HG03558 (cell line): ENCODE results near the gene MAN2B2.
"Not testable (repeated sequence)": the region's sequence is repeated elsewhere in the genome, so short reads cannot be mapped to it uniquely, and the experiment has no call there.

Experiments
- ATAC-seq: cut with Tn5 transposase; IDR thresholded peaks from one replicate; pipeline ENCODE4 v1.9.1; 2021; ENCODE audit warnings: moderate number of reproducible peaks; ENCODE audit not compliant: unreplicated experiment; ENCODE audit errors: extremely low read depth

MAN2B2 gene

DNA sequence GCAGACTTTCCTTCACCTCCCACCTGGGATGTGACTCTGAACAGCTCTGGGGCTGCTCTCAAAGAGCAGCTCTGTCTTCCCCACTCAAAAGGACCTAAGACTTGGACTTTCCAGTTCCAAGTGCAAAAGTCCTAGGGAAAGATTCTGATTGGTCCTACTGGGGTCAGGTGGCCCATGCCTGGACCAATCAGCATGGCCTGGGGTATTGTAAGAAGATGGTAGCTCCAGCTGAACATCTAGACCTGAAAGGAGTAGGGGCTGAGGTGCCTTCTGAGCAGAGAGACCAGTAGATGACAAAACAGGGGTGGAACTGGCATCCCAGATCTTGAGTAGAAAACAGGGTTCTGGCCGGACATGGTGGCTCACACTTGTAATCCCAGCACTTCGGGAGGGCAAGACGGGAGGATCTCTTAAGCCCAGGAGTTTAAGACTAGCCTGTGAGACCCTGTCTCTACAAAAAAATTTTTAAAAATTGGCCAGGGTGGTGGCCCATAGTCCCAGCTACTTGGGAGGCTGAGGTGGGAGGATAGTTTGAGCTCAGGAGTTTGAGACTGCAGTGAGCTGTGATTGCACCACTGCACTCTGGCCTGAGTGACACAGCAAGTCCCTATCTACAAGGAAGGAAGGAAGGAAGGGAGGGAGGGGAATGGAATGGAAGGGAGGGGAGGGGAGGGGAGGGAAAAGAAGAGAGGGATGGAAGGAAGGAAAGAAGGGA is 38.1 kb downstream of the MAN2B2 start:
- ATAC-seq = no peak

DNA sequence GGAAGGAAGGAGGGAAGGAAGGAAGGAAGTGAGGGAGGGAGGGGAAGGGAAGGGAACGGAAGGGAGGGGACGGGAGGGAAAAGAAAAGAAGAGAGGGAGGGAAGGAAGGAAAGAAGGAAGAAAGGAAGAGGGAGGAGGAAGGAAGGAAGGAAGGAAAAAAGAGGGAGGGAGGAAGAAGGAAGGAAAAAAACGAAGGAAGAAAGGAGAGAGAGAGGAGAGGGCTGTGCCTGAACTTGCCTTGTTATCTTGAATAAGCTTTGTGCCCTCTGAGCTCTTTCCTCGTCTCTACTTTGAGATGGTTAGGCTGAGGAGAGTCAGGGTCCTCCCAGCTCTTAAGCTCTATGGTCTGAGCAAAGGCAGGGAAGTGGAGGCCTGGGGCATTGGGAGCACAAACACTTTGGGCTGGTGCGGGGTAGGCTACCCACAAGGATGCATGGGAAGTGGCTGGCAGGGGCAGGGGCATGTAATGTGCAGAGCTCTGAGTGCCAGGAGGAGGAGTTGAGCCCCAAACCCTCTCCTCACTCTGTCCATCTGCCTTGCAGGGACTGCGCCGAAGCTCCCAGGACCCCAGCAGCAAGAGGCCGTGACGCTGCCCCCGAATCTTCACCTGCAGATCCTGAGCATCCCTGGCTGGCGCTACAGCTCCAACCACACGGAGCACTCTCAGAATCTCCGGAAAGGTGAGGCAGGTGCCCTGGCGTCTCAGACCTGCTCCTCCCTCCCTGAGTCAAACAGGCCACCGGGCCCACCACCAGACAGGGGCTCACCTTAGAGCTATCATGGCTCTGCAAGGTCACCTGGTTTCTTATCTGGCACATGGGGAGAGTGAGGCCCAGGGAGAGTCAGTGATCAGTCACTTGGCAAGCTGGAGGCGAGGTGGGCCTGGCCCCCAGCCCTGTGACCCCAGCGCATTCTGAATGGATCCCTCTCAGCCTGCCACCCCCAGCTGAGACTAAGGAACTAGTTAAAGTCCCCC is 39.0 kb downstream of the MAN2B2 start:
- ATAC-seq = no peak

GRCh38 chr4:6614701-6615230 is 39.8 kb downstream of the MAN2B2 start:
- ATAC-seq = no peak

- no peak for ATAC-seq
Measured at GRCh38 chr4:6616087-6616995, 41.4 kb downstream of the MAN2B2 start.

GRCh38 chr4:6617246-6617645 is 42.3 kb downstream of the MAN2B2 start:
- no peak for ATAC-seq

GRCh38 chr4:6618386-6619115 is 43.6 kb downstream of the MAN2B2 start:
- ATAC-seq = no peak

GRCh38 chr4:6619116-6619465 is 44.1 kb downstream of the MAN2B2 start:
- ATAC-seq = no peak

DNA sequence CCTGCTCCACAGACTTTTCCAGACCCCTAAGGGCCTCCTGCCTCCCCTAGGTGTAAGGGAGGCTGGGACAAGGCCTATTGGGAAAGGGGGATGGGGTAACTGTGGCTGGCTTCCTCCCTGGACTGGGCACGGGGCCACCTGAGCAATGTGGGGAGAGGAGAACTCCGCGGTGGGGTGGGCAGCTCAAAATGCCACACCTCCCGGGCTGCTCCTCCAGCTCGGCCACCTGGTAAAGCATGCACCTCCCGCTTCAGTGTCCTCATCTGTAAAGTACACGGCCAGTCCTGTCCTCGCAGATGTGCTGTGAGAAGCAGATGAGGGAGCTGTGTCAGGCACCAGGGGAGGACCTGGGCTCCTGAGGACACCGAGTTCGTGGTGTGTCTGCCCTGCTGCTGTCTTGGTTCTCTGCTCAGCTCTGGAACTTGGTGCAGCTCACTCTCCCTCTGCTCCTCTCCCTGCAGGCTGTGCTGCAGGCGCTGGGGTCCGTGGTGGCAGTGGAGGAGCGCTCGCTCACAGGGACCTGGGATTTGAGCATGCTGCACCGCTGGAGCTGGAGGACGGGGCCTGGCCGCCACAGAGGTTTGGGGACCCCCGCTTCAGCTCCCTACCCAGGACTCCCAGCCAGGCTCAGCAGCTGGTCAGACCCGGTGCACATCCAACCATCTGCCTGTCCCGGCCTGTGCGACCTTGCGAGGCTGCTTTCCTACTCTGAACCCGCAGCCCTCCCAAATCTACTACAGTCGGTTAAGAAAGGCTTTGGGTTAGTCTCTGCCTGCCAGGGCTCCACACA is 44.7 kb downstream of the MAN2B2 start:
- no peak for ATAC-seq

DNA sequence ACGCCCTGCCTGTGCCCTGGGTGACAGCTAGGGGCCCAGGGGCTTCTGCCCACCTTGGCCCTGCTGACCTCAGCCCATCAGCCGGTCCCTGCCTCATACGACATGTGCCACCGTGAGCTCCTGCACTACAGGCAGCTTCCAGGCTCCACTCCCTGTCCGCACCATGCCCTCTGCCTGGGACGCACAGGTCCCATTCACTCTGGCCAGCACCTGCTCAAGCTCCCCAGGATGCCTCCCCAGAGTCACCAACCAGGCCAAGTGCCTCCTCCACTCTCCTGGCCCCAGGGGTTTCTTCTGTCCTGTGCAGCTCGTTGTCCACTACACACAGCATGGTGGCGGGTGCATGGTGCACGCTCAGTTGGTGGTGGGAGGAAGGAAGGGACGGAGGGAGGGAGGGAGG is 45.3 kb downstream of the MAN2B2 start:
- no peak for ATAC-seq

- no peak for ATAC-seq
Measured at GRCh38 chr4:6620891-6621555, 46.0 kb downstream of the MAN2B2 start.

- ATAC-seq = no peak
Measured at GRCh38 chr4:6621556-6621927, 46.6 kb downstream of the MAN2B2 start.

GRCh38 chr4:6622744-6623143 is 47.8 kb downstream of the MAN2B2 start:
- no peak for ATAC-seq

DNA sequence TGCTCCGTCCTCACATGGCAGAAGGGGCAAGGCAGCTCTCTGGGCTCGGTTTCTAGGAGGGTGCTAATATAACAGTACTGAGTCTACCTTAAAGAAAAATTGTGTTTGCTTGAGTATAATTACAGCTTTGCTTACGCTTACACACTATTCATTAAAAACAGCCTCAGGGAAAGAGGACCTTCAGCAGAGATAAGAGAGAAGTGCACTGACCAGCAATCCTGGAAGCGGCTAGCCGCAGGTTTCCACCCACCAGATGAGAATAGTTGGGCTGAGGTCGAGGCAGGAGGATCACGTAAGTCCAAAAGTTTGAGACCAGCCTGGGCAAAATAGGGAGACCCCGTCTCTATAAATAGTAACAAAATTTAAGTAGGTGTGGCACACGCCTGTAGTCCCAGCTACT is 50.3 kb downstream of the MAN2B2 start:
- no peak for ATAC-seq

DNA sequence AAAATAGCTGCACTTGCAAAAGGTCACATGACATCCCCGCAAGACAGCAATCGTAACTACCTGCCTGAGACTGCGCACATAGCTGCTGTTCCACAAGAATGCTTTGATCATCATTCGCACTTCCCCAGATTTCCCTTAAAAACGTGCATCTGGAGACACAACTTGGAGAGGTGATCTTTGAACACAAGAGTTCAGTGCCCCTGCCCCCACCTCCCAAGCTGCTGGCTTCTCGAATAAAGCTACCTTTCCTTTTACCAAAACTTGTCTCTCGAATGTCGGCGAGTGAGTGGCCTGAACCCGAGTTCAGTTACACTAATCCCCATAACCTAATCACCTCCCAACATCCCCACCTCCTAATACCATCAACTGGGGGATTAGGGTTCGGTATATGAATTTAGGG is 51.1 kb downstream of the MAN2B2 start:
- ATAC-seq = no peak

- no peak for ATAC-seq
Measured at GRCh38 chr4:6627832-6628231, 52.8 kb downstream of the MAN2B2 start.

DNA sequence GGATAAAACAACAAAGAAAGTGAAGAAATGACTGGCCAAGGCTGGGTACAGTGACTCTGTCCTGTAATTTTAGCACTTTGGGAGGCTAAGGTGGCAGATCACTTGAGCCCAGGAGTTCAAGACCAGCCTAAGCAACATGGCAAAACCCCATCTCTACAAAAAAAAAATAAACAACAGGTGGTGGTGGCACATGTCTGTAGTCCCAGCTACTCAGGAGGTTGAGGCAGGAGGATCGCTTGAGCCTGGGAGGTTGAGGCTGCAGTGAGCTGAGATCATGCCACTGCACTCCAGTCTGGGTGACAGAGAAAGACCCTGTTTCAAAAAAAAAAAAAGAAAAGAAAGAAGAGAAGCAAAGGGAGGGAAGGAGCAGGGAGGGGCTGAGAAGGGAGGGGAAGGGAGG is 53.5 kb downstream of the MAN2B2 start:
- not testable (repeated sequence) for ATAC-seq

- ATAC-seq = no peak
Measured at GRCh38 chr4:6632125-6632524, 57.1 kb downstream of the MAN2B2 start.
